H1 (cell line): ENCODE results near the gene NXPH4. TPM values are rescaled to one million over a fixed set of nuclear protein-coding genes. Genes with fewer than 3 reads are reported as not detected.

ENCODE experiments used
- CTCF ChIA-PET: fragments of 300-600 bp; sonication (Branson Sonifier 250); formaldehyde crosslinking; loops from one replicate; lab custom pipeline; 2021; ENCODE audit not compliant: partially characterized antibody; lab: Charles Lee
- POLR2A ChIA-PET: fragments of 300-600 bp; sonication (Branson Sonifier 250); formaldehyde crosslinking; loops from one replicate; lab custom pipeline; 2021; ENCODE audit warnings: inconsistent platforms; ENCODE audit not compliant: partially characterized antibody; lab: Charles Lee
- DNase-seq, 2 experiments: peaks; one replicate each; pipeline versions ENCODE4 v3.0.0 to v3.0.0-alpha.2; 2010 to 2022; ENCODE audit warnings: low spot score in 2 of 2, low read depth in 1 of 2, mixed read lengths in 1 of 2
- FAIRE-seq: peaks from 2 replicates; lab custom pipeline; 2011; peaks lifted over from hg19 to GRCh38; lab: Jason Lieb, UNC
- H2AFZ ChIP-seq: 2 replicates; pipeline ENCODE4 v1.8.1; 2012; ENCODE audit warnings: low read length, inconsistent platforms
- H2AK5ac ChIP-seq: 2 replicates; pipeline ENCODE4 v1.6.1; 2013; ENCODE audit warnings: low read depth, low read length
- H2BK120ac ChIP-seq: replicated peaks from 2 replicates; pipeline ENCODE3; 2013; ENCODE audit warnings: low read depth, low read length, inconsistent platforms
- H2BK12ac ChIP-seq: 2 replicates; pipeline ENCODE4 v1.6.1; 2013; ENCODE audit warnings: low read depth, low read length
- H2BK15ac ChIP-seq: 2 replicates; pipeline ENCODE4 v1.6.1; 2013; ENCODE audit warnings: low read length
- H2BK20ac ChIP-seq: 2 replicates; pipeline ENCODE4 v1.6.1; 2013; ENCODE audit warnings: low read length
- H2BK5ac ChIP-seq: 2 replicates; pipeline ENCODE4 v1.6.1; 2013; ENCODE audit warnings: low read depth, low read length
- H3K14ac ChIP-seq: 2 replicates; pipeline ENCODE4 v1.6.1; 2013; ENCODE audit warnings: inconsistent platforms; ENCODE audit not compliant: insufficient read length
- H3K18ac ChIP-seq: 2 replicates; pipeline ENCODE4 v1.6.1; 2013; ENCODE audit warnings: low read length; ENCODE audit errors: extremely low read depth
- H3K23ac ChIP-seq: 2 replicates; pipeline ENCODE4 v1.6.1; 2013; ENCODE audit warnings: inconsistent platforms; ENCODE audit not compliant: insufficient read length
- H3K23me2 ChIP-seq: 2 replicates; pipeline ENCODE4 v1.6.1; 2013; ENCODE audit warnings: low read depth, low read length
- H3K27ac ChIP-seq: 2 replicates; pipeline ENCODE4 v1.6.1; 2011; ENCODE audit warnings: low read depth, low read length, inconsistent platforms
- H3K27me3 ChIP-seq, 4 experiments: replicated peaks in 1 of 4; 1 replicate in 1 of 4; 2 replicates in 3 of 4; pipeline versions ENCODE4 v1.6.1 to v1.8.1; 2011 to 2013; ENCODE audit warnings: low read length in 3 of 4, mild to moderate bottlenecking in 3 of 4, inconsistent platforms in 2 of 4, mixed read lengths in 2 of 4, moderate library complexity in 1 of 4; ENCODE audit not compliant: control insufficient read depth in 3 of 4, insufficient read depth in 3 of 4; ENCODE audit errors: extremely low read depth in 1 of 4
- H3K36me3 ChIP-seq, 4 experiments: 2 replicates each; pipeline versions ENCODE4 v1.6.1 to v1.8.1; 2011 to 2013; ENCODE audit warnings: mild to moderate bottlenecking in 4 of 4, low read length in 3 of 4, moderate library complexity in 2 of 4, control low read depth in 1 of 4, inconsistent platforms in 1 of 4; ENCODE audit not compliant: insufficient read depth in 4 of 4, control insufficient read depth in 2 of 4
- H3K4ac ChIP-seq: replicated peaks from 2 replicates; pipeline ENCODE3; 2013; ENCODE audit warnings: low read length, low read depth, mixed read lengths, inconsistent platforms; ENCODE audit not compliant: insufficient read length
- H3K4me1 ChIP-seq, 4 experiments: replicated peaks in 1 of 4; 1 replicate in 1 of 4; 2 replicates in 3 of 4; pipeline versions ENCODE4 v1.6.1 to v1.8.1; 2011 to 2013; ENCODE audit warnings: low read length in 3 of 4, inconsistent platforms in 2 of 4, mixed read lengths in 1 of 4; ENCODE audit not compliant: insufficient read depth in 4 of 4, control insufficient read depth in 3 of 4
- H3K4me2 ChIP-seq, 2 experiments: 2 replicates each; pipeline versions ENCODE4 v1.6.1 to v1.8.1; 2011 to 2013; ENCODE audit warnings: low read depth in 2 of 2, low read length in 2 of 2, control low read depth in 1 of 2, inconsistent platforms in 1 of 2, mild to moderate bottlenecking in 1 of 2; ENCODE audit not compliant: insufficient read depth in 1 of 2
- H3K4me3 ChIP-seq, 4 experiments: fragments of 200-600, 300-600 bp in 1 of 4; sonication (generic), shearing (Covaris generic), sonication (Bioruptor Twin) in 1 of 4; 2 replicates each; pipeline versions ENCODE4 v1.5.1 to v1.8.1; 2011 to 2016; ENCODE audit warnings: low read length in 4 of 4, low read depth in 3 of 4, control low read depth in 2 of 4, inconsistent platforms in 2 of 4, mild to moderate bottlenecking in 2 of 4, mixed read lengths in 1 of 4, moderate library complexity in 1 of 4; ENCODE audit not compliant: insufficient read depth in 2 of 4; ENCODE audit errors: extremely low read depth in 1 of 4
- H3K56ac ChIP-seq: replicated peaks from 2 replicates; pipeline ENCODE3; 2013; ENCODE audit warnings: low read depth, mild to moderate bottlenecking, mixed read lengths, low read length, inconsistent platforms; ENCODE audit not compliant: insufficient read length
- H3K79me1 ChIP-seq: 2 replicates; pipeline ENCODE4 v1.6.1; 2013; ENCODE audit warnings: low read depth, low read length, control low read depth
- H3K79me2 ChIP-seq, 2 experiments: 2 replicates each; pipeline versions ENCODE4 v1.6.1 to v1.8.1; 2012 to 2013; ENCODE audit warnings: low read length in 2 of 2, mild to moderate bottlenecking in 2 of 2, inconsistent platforms in 1 of 2; ENCODE audit not compliant: insufficient read depth in 2 of 2, control insufficient read depth in 1 of 2
- H3K9ac ChIP-seq, 4 experiments: replicated peaks in 1 of 4; 1 replicate in 1 of 4; 2 replicates in 3 of 4; pipeline versions ENCODE4 v1.6.1 to v1.8.1; 2011 to 2013; ENCODE audit warnings: low read depth in 3 of 4, low read length in 3 of 4, control low read depth in 2 of 4, mild to moderate bottlenecking in 2 of 4, moderate library complexity in 2 of 4, inconsistent platforms in 1 of 4; ENCODE audit errors: extremely low read depth in 1 of 4
- H3K9me3 ChIP-seq, 2 experiments: 2 replicates each; pipeline versions ENCODE4 v1.6.1 to v1.8.1; 2012 to 2013; ENCODE audit warnings: mild to moderate bottlenecking in 2 of 2, moderate library complexity in 2 of 2, control low read depth in 1 of 2, inconsistent platforms in 1 of 2, low read depth in 1 of 2, low read length in 1 of 2, mixed read lengths in 1 of 2; ENCODE audit not compliant: insufficient read depth in 2 of 2
- H4K20me1 ChIP-seq, 2 experiments: replicated peaks in 1 of 2; 2 replicates each; pipeline versions ENCODE3 to v1.8.1; 2011 to 2013; ENCODE audit warnings: inconsistent platforms in 2 of 2, low read length in 2 of 2, mild to moderate bottlenecking in 1 of 2; ENCODE audit not compliant: insufficient read depth in 2 of 2, control insufficient read depth in 1 of 2
- H4K5ac ChIP-seq: 2 replicates; pipeline ENCODE4 v1.6.1; 2013; ENCODE audit warnings: low read length, low read depth, mixed read lengths, inconsistent platforms; ENCODE audit not compliant: insufficient read length
- H4K8ac ChIP-seq: 2 replicates; pipeline ENCODE4 v1.8.0; 2013; ENCODE audit warnings: mild to moderate bottlenecking, moderate library complexity, low read length, inconsistent platforms; ENCODE audit not compliant: insufficient read depth; ENCODE audit errors: extremely low read depth
- H4K91ac ChIP-seq: replicated peaks from 2 replicates; pipeline ENCODE3; 2013; ENCODE audit warnings: low read length, mixed read lengths, inconsistent platforms; ENCODE audit not compliant: insufficient read length
- BCL11A ChIP-seq, 2 experiments: IDR thresholded peaks; one replicate each; pipeline ENCODE4 v1.6.1; 2011; ENCODE audit warnings: low read depth in 2 of 2, low read length in 2 of 2, mild to moderate bottlenecking in 2 of 2
- KDM5A ChIP-seq: fragments of 200-600 bp; IDR thresholded peaks from 2 replicates; pipeline ENCODE4 v1.7.1; 2012; ENCODE audit warnings: mild to moderate bottlenecking, low read length, inconsistent platforms, mixed read lengths
- ZNF274 ChIP-seq: IDR thresholded peaks from 2 replicates; pipeline ENCODE4 v1.7.0; 2012; ENCODE audit warnings: low read length, borderline replicate concordance; ENCODE audit errors: extremely low read depth
- WGBS, 2 experiments: shearing (Covaris generic) in 1 of 2; methylation state at CpG; one replicate each; pipeline versions ENCODE4 v1.1.6 to v1.1.7; 2013 to 2015; ENCODE audit warnings: low lambda C conversion rate in 2 of 2, mixed read lengths in 2 of 2, inconsistent platforms in 1 of 2, low coverage in 1 of 2, missing lambda C conversion rate in 1 of 2; ENCODE audit not compliant: insufficient replicate concordance in 2 of 2, insufficient coverage in 1 of 2, insufficient read length in 1 of 2; ENCODE audit errors: extremely low coverage in 1 of 2, missing lambda C conversion rate in 1 of 2; 5-methylcytosine and 5-hydroxymethylcytosine counted together
- polyA plus RNA-seq, 7 experiments: library from polyadenylated mRNA; depleted of rRNA in 3 of 7; stranded (reverse) in 5 of 7; unstranded in 2 of 7; fragments of >200 nt in 5 of 7; fragments of 200-250 nt in 2 of 7; gene quantifications; 1 replicate in 5 of 7; 2 replicates in 1 of 7; 4 replicates in 1 of 7; pipeline versions ENCODE4 v1.2.1 to v1.2.3, GENCODE V29; 2011 to 2013; ENCODE audit warnings: missing spikeins in 2 of 7, mixed read lengths in 2 of 7
- total RNA-seq: library from RNA; stranded (reverse); fragmentation: NEBNext Ultra II Directional; extraction: Animal tissue kit (Norgen Biotek cat#: 25700); gene quantifications from 2 replicates; pipeline ENCODE4 v1.2.1, GENCODE V29; 2021
- TF ChIP-seq, protein P1 (sequence below), 3 experiments: IDR thresholded peaks; 1 replicate in 2 of 3; 2 replicates in 1 of 3; pipeline versions ENCODE4 v1.5.1 to v1.6.1; 2011; ENCODE audit warnings: low read length in 3 of 3, mild to moderate bottlenecking in 3 of 3, inconsistent platforms in 2 of 3, low read depth in 1 of 3, moderate library complexity in 1 of 3; ENCODE audit not compliant: insufficient read depth in 1 of 3; ENCODE audit errors: control extremely low read depth in 1 of 3
- TF ChIP-seq, protein P2 (sequence below): IDR thresholded peaks from 2 replicates; pipeline ENCODE4 v1.6.1; 2012; ENCODE audit warnings: inconsistent platforms
- TF ChIP-seq, protein P3 (sequence below): IDR thresholded peaks from 2 replicates; pipeline ENCODE4 v1.6.1; 2012; ENCODE audit warnings: low read length, inconsistent platforms

NXPH4 gene
- total and polyA plus RNA-seq, 2 of the 8 experiments (the other 6 are each of a cell fraction or from before 2014, with no cell fraction given) = 0.92 to 1.7 TPM

GRCh38 chr12:57187222-57188089, 29.1 kb upstream of the NXPH4 start:
- DNase-seq (no peak), FAIRE-seq (no peak)
- ChIA-PET POLR2A (interaction anchor here (1.3 to 11.0 kb wide), 6 partner anchors 9 to 59 kb away, joined by 5 to 91 read pairs (median 14); partner anchors contain the start of genes LRP1 and SHMT2), CTCF (interaction anchor here (0.9 to 21.9 kb wide), 12 partner anchors 1 to 95 kb away, joined by 3 to 389 read pairs (median 4); partner anchors contain the start of genes LRP1-AS and STAT6)
- no peak overlapping the region for H2BK12ac ChIP-seq
- no peak overlapping the region for H4K8ac ChIP-seq
- no peak overlapping the region for H3K9ac ChIP-seq
- H4K5ac ChIP-seq = no peak overlapping the region
- no peak overlapping the region for H2AFZ ChIP-seq
- WGBS, 2 experiments = 90% methylated on average over 21 of the region's 21 CpGs; no CpG with 5 or more reads in 1 of the 2 experiments
- no peak overlapping the region for H4K91ac ChIP-seq
- H2BK120ac ChIP-seq = no peak overlapping the region
- peaks cover 51 to 87% (median 81%) of the 10 kb centered on the region in 4 experiments for H3K36me3 ChIP-seq
- no peaks in the 10 kb centered on the region for H3K79me1 ChIP-seq
- peaks cover 7% of the 10 kb centered on the region; the same call in 1 of the 2 replicates for H3K23me2 ChIP-seq
- H3K4ac ChIP-seq = no peak overlapping the region
- H4K20me1 ChIP-seq = peaks cover 9 to 24% of the 10 kb centered on the region in 2 experiments
- no peaks in the 10 kb centered on the region for H3K9me3 ChIP-seq
- H2BK20ac ChIP-seq = no peak overlapping the region
- H3K56ac ChIP-seq = no peak overlapping the region
- no peak overlapping the region for H2BK15ac ChIP-seq
- H3K18ac ChIP-seq = no peak overlapping the region
- no peak overlapping the region for H3K14ac ChIP-seq
- no peak overlapping the region for H3K4me3 ChIP-seq
- H2BK5ac ChIP-seq = no peak overlapping the region
- H2AK5ac ChIP-seq = no peak overlapping the region
- no peaks in the 10 kb centered on the region; a peak in 2 of 7 replicates for H3K4me1 ChIP-seq
- no peaks in the 10 kb centered on the region for H3K79me2 ChIP-seq
- H3K27me3 ChIP-seq = no peaks in the 10 kb centered on the region
- H3K23ac ChIP-seq = no peak overlapping the region
- no peak overlapping the region for H3K27ac ChIP-seq
- H3K4me2 ChIP-seq = no peak overlapping the region
- TF ChIP-seq, protein P1, sequence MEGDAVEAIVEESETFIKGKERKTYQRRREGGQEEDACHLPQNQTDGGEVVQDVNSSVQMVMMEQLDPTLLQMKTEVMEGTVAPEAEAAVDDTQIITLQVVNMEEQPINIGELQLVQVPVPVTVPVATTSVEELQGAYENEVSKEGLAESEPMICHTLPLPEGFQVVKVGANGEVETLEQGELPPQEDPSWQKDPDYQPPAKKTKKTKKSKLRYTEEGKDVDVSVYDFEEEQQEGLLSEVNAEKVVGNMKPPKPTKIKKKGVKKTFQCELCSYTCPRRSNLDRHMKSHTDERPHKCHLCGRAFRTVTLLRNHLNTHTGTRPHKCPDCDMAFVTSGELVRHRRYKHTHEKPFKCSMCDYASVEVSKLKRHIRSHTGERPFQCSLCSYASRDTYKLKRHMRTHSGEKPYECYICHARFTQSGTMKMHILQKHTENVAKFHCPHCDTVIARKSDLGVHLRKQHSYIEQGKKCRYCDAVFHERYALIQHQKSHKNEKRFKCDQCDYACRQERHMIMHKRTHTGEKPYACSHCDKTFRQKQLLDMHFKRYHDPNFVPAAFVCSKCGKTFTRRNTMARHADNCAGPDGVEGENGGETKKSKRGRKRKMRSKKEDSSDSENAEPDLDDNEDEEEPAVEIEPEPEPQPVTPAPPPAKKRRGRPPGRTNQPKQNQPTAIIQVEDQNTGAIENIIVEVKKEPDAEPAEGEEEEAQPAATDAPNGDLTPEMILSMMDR (IDR thresholded peaks at IDR 0.05; ENCODE audit: control extremely low read depth in 1 of 3, insufficient read depth in 1 of 3, low read depth in 1 of 3, low read length in 3 of 3) = no peak
- TF ChIP-seq, protein P2, sequence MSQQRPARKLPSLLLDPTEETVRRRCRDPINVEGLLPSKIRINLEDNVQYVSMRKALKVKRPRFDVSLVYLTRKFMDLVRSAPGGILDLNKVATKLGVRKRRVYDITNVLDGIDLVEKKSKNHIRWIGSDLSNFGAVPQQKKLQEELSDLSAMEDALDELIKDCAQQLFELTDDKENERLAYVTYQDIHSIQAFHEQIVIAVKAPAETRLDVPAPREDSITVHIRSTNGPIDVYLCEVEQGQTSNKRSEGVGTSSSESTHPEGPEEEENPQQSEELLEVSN = no peak
- TF ChIP-seq BCL11A (IDR thresholded peaks at IDR 0.05; ENCODE audit: low read depth in 2 of 2, low read length in 2 of 2) (no peak), KDM5A (no peak), ZNF274 (no peak)
- TF ChIP-seq, protein P3, sequence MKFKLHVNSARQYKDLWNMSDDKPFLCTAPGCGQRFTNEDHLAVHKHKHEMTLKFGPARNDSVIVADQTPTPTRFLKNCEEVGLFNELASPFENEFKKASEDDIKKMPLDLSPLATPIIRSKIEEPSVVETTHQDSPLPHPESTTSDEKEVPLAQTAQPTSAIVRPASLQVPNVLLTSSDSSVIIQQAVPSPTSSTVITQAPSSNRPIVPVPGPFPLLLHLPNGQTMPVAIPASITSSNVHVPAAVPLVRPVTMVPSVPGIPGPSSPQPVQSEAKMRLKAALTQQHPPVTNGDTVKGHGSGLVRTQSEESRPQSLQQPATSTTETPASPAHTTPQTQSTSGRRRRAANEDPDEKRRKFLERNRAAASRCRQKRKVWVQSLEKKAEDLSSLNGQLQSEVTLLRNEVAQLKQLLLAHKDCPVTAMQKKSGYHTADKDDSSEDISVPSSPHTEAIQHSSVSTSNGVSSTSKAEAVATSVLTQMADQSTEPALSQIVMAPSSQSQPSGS = no peak
